Measurements from ENCODE around the gene JARID2.

DNA sequence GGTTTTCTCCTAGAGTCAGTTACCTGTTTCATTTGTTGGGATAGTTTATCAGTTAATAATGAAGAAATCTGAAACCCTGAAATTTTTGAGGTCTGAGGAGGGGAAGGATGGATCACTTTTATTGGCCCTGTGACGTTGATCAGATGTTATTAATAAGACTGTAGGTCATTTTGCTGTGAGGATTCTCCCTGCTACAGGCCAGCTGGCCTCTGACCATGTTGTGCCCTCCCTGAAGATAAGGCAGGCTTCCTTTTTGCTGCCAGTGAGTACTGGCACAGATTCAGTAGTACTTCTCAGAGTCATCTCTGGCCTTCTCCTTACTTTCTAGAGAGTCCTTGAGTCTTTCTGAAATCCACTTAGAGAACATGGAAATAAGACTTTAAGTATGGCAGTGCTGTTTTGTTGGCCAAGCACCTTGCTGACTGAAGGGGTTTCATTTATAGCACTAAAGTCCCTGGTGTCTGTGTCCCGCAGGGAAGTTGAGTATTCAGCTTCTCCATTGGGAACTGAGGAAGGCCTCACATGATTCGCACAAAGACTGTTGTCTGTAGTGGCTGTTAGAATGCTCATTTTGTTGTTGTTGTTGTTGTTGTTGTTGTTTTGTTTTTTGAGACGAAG is 214.3 kb downstream of the JARID2 start:
- TF ChIP-seq, protein P1, sequence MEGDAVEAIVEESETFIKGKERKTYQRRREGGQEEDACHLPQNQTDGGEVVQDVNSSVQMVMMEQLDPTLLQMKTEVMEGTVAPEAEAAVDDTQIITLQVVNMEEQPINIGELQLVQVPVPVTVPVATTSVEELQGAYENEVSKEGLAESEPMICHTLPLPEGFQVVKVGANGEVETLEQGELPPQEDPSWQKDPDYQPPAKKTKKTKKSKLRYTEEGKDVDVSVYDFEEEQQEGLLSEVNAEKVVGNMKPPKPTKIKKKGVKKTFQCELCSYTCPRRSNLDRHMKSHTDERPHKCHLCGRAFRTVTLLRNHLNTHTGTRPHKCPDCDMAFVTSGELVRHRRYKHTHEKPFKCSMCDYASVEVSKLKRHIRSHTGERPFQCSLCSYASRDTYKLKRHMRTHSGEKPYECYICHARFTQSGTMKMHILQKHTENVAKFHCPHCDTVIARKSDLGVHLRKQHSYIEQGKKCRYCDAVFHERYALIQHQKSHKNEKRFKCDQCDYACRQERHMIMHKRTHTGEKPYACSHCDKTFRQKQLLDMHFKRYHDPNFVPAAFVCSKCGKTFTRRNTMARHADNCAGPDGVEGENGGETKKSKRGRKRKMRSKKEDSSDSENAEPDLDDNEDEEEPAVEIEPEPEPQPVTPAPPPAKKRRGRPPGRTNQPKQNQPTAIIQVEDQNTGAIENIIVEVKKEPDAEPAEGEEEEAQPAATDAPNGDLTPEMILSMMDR (conservative IDR thresholded peaks at IDR 0.05; ENCODE audit: low read depth, low read length) = no peak
- no peak for TF ChIP-seq POLR2A (IDR thresholded peaks at IDR 0.05; ENCODE audit: low read depth, low read length)
